HT-29 (cell line): Measurements from ENCODE around the gene KCTD8. TPM values are rescaled to one million over a fixed set of nuclear protein-coding genes. Genes with fewer than 3 reads are reported as not detected.
A peak's percentile ranks its signal among the peaks of the same experiment; 100 is the strongest.
"Not testable (repeated sequence)": the region's sequence is repeated elsewhere in the genome, so short reads cannot be mapped to it uniquely, and the experiment has no call there.

ENCODE experiments used
- DNase-seq: peaks from one replicate; pipeline ENCODE4 v3.0.0-alpha.2; 2015; ENCODE audit warnings: low spot score
- total RNA-seq: library from RNA; depleted of rRNA; stranded (reverse); fragments of >200 nt; shearing (Covaris generic); gene quantifications from 2 replicates; pipeline ENCODE4 v1.2.3, GENCODE V29; 2014

The KCTD8 gene
- total RNA-seq, 1 experiment from 2014 or later, result not detected

- DNase-seq, result no peak
Measured at GRCh38 chr4:44326741-44327140, 121.9 kb downstream of the KCTD8 start.

- no peak for DNase-seq
Measured at GRCh38 chr4:44320833-44321232, 127.8 kb downstream of the KCTD8 start.

GRCh38 chr4:44319129-44319528 lies 129.5 kb downstream of the KCTD8 start:
- no peak for DNase-seq

- DNase-seq, result no peak
Measured at GRCh38 chr4:44313702-44314101, 134.9 kb downstream of the KCTD8 start.

GRCh38 chr4:44287505-44287904 lies 161.1 kb downstream of the KCTD8 start:
- DNase-seq, result no peak

GRCh38 chr4:44279469-44279868 lies 169.1 kb downstream of the KCTD8 start:
- DNase-seq, result no peak

GRCh38 chr4:44279066-44279465 lies 169.5 kb downstream of the KCTD8 start:
- DNase-seq, result no peak

- DNase-seq, result no peak
Measured at GRCh38 chr4:44257461-44257860, 191.1 kb downstream of the KCTD8 start.

GRCh38 chr4:44256414-44256813 lies 192.2 kb downstream of the KCTD8 start:
- DNase-seq, result peak; percentile 7

- no peak for DNase-seq
Measured at GRCh38 chr4:44237643-44238042, 211.0 kb downstream of the KCTD8 start.

GRCh38 chr4:44235897-44236296 lies 212.7 kb downstream of the KCTD8 start:
- DNase-seq, result no peak

- no peak for DNase-seq
Measured at GRCh38 chr4:44232262-44232661, 216.3 kb downstream of the KCTD8 start.

- no peak for DNase-seq
Measured at GRCh38 chr4:44231006-44231405, 217.6 kb downstream of the KCTD8 start.

- DNase-seq, result no peak
Measured at GRCh38 chr4:44228326-44228725, 220.3 kb downstream of the KCTD8 start.

- no peak for DNase-seq
Measured at GRCh38 chr4:44221407-44221806, 227.2 kb downstream of the KCTD8 start.

- DNase-seq, result peak; percentile 3
Measured at GRCh38 chr4:44210750-44211149, 237.9 kb downstream of the KCTD8 start.

GRCh38 chr4:44196796-44197195 lies 251.8 kb downstream of the KCTD8 start:
- no peak for DNase-seq

GRCh38 chr4:44194365-44194764 lies 254.2 kb downstream of the KCTD8 start:
- DNase-seq, result no peak

- DNase-seq, result no peak
Measured at GRCh38 chr4:44186850-44187246, 261.8 kb downstream of the KCTD8 start.

- DNase-seq, result no peak
Measured at GRCh38 chr4:44186096-44186849, 262.3 kb downstream of the KCTD8 start.

- not testable (repeated sequence) for DNase-seq
Measured at GRCh38 chr4:44181491-44182349, 266.9 kb downstream of the KCTD8 start.

GRCh38 chr4:44167766-44168165 lies 280.8 kb downstream of the KCTD8 start:
- DNase-seq, result not testable (repeated sequence)

GRCh38 chr4:44165938-44166337 lies 282.7 kb downstream of the KCTD8 start:
- no peak for DNase-seq
